Measurements from ENCODE around the gene ENAM. TPM values are rescaled to one million over a fixed set of nuclear protein-coding genes. Genes with fewer than 3 reads are reported as not detected.
"Not testable (repeated sequence)": the region's sequence is repeated elsewhere in the genome, so short reads cannot be mapped to it uniquely, and the experiment has no call there.

The ENAM gene
- total RNA-seq, 1 donor from 2014 or later, result 0.61 TPM

DNA sequence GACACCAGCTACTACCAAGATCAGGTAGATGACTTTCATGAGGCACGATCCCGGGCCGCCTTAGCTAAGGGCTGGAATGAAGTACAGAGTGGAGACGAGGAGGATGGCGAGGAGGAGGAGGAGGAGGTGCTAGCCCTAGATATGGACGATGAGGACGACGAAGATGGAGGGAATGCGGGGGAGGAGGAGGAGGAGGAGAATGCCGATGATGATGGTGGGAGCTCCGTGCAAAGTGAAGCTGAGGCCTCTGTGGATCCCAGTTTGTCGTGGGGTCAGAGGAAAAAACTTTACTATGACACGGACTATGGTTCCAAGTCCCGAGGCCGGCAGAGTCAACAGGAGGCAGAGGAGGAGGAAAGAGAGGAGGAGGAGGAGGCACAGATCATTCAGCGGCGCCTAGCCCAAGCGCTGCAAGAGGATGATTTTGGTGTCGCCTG is 60.3 kb downstream of the ENAM start:
- peak overlapping the region; percentile 97 for H3K27ac ChIP-seq
- H3K9me3 ChIP-seq, result no peaks in the 10 kb centered on the region
- peaks cover 32% of the 10 kb centered on the region for H3K4me1 ChIP-seq
- DNase-seq, result no peak
- intact Hi-C loops (cut with DNase I), result no loop called here
- H3K36me3 ChIP-seq, result peaks cover 20% of the 10 kb centered on the region
- H3K4me3 ChIP-seq, result peak overlapping the region; percentile 85
- H3K27me3 ChIP-seq, result no peaks in the 10 kb centered on the region
- TF ChIP-seq, protein P1, sequence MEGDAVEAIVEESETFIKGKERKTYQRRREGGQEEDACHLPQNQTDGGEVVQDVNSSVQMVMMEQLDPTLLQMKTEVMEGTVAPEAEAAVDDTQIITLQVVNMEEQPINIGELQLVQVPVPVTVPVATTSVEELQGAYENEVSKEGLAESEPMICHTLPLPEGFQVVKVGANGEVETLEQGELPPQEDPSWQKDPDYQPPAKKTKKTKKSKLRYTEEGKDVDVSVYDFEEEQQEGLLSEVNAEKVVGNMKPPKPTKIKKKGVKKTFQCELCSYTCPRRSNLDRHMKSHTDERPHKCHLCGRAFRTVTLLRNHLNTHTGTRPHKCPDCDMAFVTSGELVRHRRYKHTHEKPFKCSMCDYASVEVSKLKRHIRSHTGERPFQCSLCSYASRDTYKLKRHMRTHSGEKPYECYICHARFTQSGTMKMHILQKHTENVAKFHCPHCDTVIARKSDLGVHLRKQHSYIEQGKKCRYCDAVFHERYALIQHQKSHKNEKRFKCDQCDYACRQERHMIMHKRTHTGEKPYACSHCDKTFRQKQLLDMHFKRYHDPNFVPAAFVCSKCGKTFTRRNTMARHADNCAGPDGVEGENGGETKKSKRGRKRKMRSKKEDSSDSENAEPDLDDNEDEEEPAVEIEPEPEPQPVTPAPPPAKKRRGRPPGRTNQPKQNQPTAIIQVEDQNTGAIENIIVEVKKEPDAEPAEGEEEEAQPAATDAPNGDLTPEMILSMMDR (IDR thresholded peaks at IDR 0.05), result no peak
- peak; percentile 1 for ATAC-seq

DNA sequence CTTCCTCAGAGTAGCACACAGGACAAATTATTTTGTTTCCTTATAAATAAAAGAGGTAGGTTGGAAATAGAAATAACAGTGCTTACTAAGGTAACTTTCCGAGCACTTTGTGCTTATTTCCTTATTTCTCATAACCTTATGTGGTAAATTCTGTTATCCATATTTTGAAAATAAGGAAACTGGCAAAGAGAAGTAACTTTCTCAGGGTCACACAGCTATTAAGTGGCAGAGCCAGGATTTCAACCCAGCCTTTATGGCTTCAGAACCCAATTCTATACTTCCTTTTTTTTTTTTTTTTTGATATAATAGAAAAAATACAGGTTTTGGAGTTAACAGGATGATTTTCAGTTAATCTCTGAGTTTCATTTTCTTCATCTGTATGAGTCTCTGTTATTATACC is 63.1 kb downstream of the ENAM start:
- Histone ChIP-seq H3K4me3 (no peak overlapping the region), H3K4me1 (peaks cover 32% of the 10 kb centered on the region), H3K36me3 (peaks cover 20% of the 10 kb centered on the region), H3K9me3 (no peaks in the 10 kb centered on the region), H3K27me3 (no peaks in the 10 kb centered on the region), H3K27ac (no peak overlapping the region)
- intact Hi-C loops (cut with DNase I), result no loop called here
- no peak for ATAC-seq
- TF ChIP-seq, protein P1 (IDR thresholded peaks at IDR 0.05), result no peak
- no peak for DNase-seq

DNA sequence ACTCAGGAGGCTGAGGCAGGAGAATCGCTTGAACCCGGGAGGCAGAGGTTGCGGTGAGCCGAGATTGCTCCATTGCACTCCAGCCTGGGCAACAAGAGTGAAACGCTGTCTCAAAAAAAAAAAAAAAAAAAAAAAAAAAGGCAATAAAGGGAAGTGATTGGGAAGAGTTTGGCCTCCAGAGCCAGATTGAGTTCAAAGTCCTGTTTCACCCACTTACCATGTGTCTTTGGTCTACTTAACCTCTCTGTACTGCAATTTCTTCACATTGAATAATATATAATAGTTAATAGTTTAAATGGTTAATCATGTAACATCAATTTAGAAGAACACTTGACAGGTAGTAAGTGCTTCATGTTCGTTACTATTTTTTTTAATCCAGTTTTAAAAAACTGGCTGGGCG is 66.1 kb downstream of the ENAM start:
- H3K27ac ChIP-seq; DNase-seq; H3K9me3 ChIP-seq; ATAC-seq; H3K4me3 ChIP-seq; H3K27me3 ChIP-seq; intact Hi-C loops (cut with DNase I): not testable (repeated sequence)
- H3K4me1 ChIP-seq, result peaks cover 19% of the 10 kb centered on the region
- peaks cover 20% of the 10 kb centered on the region for H3K36me3 ChIP-seq

Other genes starting within 250 kb of the ENAM start
- not detected for gene SMR3B, start 245.6 kb upstream of the ENAM start, total RNA-seq
- gene OPRPN, start 230.8 kb upstream of the ENAM start, total RNA-seq, result not detected
- not detected for gene MUC7, start 156.5 kb upstream of the ENAM start, total RNA-seq
- not detected for gene AMTN, start 110.2 kb upstream of the ENAM start, total RNA-seq
- not detected for gene AMBN, start 36.5 kb upstream of the ENAM start, total RNA-seq
- 99.1 TPM for gene JCHAIN, start 37.8 kb downstream of the ENAM start, total RNA-seq
- gene UTP3, start 59.8 kb downstream of the ENAM start, total RNA-seq, result 27.2 TPM
- 98.2 TPM for gene RUFY3, start 93.2 kb downstream of the ENAM start, total RNA-seq
- gene GRSF1, start 211.1 kb downstream of the ENAM start, total RNA-seq, result 55.1 TPM

All from upper lobe of right lung (tissue), 1 donor.